Measurements from ENCODE around the gene AUTS2.
"Not testable (repeated sequence)": the region's sequence is repeated elsewhere in the genome, so short reads cannot be mapped to it uniquely, and the experiment has no call there.

Gene AUTS2

DNA sequence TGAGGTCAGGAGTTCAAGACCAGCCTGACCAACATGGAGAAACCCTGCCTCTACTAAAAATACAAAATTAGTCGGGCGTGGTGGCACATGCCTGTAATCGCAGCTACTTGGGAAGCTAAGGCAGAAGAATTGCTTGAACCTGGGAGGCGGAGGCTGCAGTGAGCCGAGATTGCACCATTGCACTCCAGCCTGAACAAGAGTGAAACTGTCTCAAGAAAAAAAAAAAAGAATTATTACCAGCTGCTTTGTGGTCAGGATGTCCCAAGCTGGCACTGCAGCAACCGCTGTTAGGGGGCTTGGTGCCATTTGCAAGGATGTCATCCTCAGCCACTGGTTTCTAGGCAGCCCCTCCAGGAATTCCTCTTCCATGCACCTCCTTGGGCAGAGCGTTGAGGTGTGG lies 996.6 kb downstream of the AUTS2 start:
- DNase-seq = not testable (repeated sequence)

- no peak for DNase-seq
Measured at GRCh38 chr7:70595370-70595754, 997.1 kb downstream of the AUTS2 start.

- DNase-seq = no peak
Measured at GRCh38 chr7:70595755-70596597, 997.7 kb downstream of the AUTS2 start.

- DNase-seq = no peak
Measured at GRCh38 chr7:70596598-70596913, 998.3 kb downstream of the AUTS2 start.

- no peak for DNase-seq
Measured at GRCh38 chr7:70597066-70597465, 998.8 kb downstream of the AUTS2 start.

GRCh38 chr7:70598976-70599375 lies 1000.7 kb downstream of the AUTS2 start:
- no peak for DNase-seq

DNA sequence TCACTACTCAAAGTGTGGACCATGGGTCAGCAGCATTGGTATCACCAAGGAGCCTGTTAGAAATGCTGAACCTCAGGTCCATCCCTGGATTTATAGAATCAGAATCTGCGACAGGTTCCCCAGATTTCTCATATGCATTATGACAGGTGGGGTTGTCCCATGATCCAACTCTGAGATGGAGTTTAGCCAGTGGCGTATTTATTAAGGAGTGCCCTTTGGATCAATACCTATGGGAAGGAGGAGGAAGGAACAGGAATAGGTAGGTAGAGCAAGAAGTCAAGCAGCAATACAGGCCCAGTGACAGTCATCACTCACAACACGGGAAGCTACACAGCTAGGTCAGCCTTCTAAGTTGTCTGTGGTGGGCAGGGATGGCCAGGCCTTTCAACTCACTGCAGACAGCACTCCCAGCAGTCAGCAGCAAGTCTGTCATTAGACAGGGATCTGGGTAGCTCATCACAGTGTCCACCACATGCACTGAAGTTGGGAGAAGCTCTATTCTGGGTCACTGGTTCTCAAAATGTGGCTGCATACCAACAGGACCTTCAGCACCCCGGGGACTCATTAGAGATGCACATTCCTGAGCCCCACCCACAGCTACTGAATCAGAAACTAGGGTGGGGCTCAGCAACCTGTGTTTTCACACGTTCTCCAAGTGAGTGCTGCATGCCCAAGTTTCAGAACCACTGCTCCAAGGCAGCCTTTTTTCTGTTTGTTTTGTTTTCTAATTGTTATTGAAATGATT lies 1001.3 kb downstream of the AUTS2 start:
- no peak for DNase-seq

DNA sequence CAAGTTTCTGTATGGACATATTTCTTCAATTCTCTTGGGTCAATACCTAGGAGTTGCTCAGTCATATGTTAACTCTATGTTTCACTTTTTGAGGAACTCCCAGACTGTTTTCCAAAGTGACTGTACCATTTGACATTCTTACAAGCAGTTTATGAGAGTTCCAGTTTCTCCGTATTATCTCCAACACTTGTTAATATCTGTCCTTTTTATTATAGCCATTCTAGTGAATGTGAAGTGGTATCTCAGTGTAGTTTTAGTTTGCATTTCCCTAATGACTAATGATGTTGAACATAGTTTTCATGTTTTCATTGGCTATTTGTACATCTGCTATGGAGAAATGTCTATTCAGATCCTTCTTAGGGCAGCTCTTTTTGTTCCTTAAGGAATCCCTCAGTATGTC lies 1002.7 kb downstream of the AUTS2 start:
- DNase-seq = no peak

- DNase-seq = no peak
Measured at GRCh38 chr7:70602117-70602516, 1003.8 kb downstream of the AUTS2 start.

GRCh38 chr7:70607281-70607680 lies 1009.0 kb downstream of the AUTS2 start:
- no peak for DNase-seq

DNA sequence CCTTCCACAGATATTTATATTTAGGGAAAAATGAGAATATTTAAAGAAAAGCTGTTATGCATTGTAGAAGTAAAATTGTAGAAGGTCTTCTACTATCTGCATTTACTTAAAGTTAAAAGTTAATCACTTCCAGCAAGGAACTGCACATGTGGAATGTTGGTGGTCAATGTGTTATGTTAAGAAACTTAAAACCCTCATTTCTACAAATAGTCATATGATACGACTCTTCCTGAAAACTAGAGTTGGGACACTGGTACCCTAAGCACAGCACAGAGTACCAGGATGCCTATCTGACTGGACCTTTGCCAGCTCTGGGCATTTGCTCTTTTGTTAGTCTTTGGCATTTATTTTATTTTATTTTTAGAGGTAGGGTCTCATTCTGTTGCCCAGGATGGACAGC lies 1009.5 kb downstream of the AUTS2 start:
- DNase-seq = no peak

GRCh38 chr7:70608229-70608628 lies 1010.0 kb downstream of the AUTS2 start:
- DNase-seq = no peak

DNA sequence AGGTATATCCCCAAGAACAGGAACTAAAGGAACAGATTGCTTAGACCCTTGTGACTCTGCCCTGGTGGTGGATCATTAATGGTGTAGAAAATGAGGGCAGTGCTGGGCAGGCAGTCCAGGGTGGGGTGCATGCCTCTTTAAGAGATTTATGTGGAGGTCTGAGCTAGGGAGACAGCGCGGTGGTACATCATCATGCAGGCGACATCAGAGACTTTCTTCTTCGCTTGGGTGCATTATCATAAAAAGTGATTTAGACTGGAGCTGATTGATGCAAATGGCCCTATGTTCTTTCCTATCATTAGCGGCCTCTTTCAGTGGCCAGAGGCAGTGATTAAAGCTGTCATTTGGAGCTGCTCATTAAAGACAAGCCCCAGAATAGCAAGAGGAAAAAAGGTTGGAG lies 1014.5 kb downstream of the AUTS2 start:
- DNase-seq = no peak

GRCh38 chr7:70614237-70615045 lies 1016.2 kb downstream of the AUTS2 start:
- peak; percentile 92 for DNase-seq

DNA sequence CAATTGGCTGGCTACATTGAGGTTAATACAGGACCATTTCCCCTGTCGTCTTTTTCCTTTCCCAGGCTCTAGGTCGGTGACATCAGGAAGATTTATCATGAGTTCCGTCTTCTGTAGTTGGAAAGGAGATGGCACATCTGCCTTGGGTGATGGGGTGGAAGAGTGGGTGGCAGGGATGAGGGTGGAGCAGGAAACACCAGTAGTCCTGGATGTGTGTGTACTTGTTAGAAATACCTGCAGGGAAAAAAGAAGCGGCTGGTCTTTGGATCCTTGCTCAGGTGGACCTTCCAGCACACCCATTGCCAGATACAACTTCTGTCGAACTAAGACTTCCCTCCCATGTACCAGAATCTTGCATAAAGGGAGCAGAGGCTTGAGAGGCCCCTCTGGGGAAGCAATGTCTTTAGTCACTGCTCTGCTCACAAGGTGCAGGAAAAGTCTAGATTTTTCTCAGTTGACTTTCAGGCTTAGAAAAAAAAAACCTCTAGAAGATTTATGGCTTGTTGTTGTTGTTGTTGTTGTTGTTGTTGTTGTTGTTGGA lies 1016.9 kb downstream of the AUTS2 start:
- peak; percentile 34 for DNase-seq

GRCh38 chr7:70616211-70616610 lies 1017.9 kb downstream of the AUTS2 start:
- no peak for DNase-seq

GRCh38 chr7:70616821-70617220 lies 1018.5 kb downstream of the AUTS2 start:
- DNase-seq = no peak

GRCh38 chr7:70618020-70618551 lies 1019.8 kb downstream of the AUTS2 start:
- DNase-seq = no peak

GRCh38 chr7:70619130-70619529 lies 1020.9 kb downstream of the AUTS2 start:
- no peak for DNase-seq

DNA sequence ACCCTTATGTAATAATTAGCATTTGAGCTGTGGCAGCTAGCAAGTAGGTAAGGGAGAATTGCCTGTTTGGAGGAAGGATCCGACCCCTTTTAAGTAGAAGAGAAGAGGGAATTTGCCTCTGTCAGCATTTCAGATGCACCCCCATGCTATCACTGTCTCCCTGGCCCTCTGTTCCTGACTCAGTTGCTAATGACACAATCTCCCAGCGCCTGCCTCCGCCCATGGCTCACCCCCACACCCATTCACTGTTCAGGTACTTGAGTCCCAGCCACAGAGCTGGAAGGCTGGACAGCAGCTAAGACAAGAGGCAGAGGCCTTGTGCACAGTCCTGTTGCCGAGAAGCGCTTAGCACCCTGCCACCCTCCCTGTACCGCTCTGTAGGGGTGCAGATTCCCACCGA lies 1021.4 kb downstream of the AUTS2 start:
- DNase-seq = no peak

GRCh38 chr7:70620333-70621055 lies 1022.2 kb downstream of the AUTS2 start:
- DNase-seq = no peak

DNA sequence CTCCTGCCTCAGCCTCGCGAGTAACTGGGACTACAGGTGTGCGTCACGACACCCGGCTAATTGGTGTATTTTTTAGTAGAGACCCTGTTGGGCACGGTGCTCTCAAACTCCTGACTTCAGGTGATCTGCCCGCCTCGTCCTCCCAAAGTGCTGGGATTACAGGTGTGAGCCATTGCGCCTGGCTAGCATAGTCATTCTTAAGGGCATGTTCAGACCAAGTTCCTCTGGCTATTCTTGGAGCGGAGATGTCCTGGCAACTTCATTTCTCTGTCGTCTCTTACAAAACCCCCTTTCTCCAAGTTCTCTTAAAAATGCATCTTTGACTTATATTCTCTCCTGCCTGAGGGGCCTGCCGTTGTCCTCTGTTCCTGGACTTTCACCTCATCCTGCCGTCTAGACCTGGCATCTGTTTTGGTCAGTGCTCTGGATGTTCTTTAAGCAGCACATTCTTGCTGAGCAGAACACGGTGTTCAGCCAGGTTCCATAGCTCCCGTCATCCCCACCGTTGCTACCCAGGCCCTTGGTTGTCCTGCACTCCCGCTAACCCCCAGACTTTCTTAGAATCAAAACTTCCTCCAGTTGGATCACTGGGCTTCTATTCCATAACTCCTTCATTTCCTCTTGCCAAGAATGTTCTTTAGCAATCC lies 1023.8 kb downstream of the AUTS2 start:
- peak; percentile 79 for DNase-seq

Measured in right hindlimb (tissue), 1 donor.